Medulla oblongata (tissue), 1 donor: ENCODE data around the gene UBC.
"Not testable (repeated sequence)": the region's sequence is repeated elsewhere in the genome, so short reads cannot be mapped to it uniquely, and the experiment has no call there.

ENCODE experiments used
- DNase-seq: peaks from one replicate; pipeline ENCODE4 v3.0.0-alpha.2; 2015; ENCODE audit errors: extremely low spot score

The UBC gene

DNA sequence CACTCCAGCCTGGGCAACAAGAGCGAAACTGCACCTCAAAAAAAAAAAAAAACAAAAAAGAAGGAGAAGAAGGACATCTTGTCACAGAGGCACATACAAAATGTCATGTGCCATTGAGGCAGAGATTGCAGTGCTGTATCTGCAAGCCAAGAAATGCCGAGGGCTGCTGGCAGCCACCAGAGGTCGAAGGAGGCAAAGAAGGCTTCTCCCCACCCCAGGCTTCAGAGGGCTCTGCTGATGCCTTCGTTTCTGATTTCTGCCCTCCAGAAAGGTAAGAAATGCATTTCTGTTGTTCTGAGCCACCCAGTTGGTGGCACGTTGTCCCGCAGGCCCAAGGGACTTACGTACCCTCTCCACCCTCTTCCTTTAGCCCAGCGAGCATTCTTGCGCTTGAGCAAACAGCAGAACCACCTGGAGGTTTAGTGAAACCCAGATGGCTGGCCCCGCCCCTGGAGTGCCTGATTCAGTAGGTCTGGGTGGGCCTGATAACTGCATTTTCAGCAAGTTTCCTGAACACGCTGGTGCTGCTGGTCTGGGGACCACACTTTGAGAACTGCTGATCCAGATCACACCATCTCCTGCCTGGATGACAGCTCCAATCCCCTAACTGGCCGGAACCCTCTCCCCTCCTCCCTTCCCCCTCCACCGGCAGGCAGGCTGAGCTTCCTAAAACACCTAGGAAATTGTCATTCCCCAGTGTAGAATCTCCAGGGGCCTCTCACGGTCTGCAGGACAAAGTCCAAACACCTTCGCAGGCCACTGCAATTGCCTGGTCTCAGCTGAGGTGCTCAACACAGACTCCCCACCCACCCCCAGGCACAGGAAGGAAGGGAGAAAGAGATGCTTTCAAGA is 29.6 kb downstream of the UBC start:
- no peak for DNase-seq

DNA sequence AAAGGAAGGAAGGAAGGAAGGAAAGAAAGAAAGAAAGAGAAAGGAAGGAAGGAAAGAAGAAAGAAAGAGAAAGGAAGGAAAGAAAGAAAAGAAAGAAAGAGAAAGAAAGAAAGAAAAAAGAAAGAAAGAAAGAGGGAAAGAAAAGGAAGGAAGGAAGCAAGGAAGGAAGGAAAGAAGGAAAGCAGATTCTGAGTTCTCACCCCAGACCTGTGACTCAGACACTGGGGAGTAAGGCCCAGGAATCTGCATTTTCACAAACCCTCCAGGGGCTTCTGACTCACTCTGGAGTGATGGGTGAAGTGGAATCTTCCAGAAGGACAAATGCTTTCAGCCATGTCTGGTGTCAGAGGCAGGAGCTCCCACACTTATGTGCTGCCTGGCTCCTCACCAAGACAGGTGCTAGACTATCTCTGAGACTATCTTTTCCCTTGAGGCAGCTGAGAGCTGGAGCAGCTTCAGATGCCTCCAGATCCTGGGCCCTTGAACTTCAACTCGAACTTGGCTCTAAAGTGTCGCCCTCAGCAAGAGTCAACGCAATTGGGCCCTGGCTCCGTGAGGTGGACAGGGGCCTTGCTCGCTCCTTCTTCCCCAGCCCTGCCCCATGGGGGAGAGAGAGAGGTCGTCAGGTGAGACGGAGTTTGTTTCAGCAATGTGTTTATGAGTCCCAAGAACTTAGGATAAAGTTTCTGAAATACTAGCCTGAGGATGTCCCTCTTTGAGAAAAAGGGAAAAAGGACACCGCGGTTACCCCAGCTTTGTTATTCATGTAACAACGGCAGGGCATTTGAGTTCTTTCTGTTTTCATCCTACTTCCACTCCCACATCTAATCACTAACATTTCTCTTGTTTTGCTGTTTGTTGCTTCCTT is 31.0 kb downstream of the UBC start:
- DNase-seq: no peak

DNA sequence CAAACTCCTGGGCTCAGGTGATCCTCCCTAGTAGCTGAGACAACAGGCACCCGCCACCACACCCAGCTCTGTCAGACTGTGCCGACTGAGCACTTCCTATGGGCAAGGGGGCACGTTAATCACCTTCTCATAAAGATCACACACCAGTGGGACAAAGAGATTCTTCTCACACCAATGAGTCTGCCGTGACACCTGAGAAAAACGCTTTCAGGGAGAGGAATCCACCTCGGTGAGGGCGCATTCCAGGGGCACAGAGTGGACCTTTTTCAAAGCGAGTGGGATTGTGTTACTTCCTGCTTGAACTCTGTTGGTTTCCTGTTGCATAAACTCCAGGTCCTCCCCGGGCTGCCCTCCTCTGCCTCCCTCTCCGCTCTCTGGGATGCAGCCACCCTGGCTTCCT is 33.3 kb downstream of the UBC start:
- DNase-seq: no peak

DNA sequence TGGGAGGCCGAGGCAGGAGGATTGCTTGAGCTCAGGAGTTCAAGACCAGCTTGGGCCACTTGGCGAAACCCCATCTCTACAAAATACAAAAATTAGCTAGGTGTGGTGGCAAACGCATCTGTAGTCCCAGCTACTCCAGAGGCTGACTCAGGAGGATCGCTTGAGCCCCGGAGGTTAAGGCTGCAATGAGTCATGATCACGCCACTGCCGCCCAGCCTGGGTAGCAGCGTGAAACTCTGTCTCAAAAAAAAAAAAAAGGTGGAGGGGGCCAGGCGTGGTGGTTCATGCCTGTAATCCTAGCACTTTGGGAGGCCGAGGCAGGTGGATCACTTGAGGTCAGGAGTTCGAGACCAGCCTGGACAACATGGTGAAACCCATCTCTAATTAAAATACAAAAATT is 34.1 kb downstream of the UBC start:
- not testable (repeated sequence) for DNase-seq

DNA sequence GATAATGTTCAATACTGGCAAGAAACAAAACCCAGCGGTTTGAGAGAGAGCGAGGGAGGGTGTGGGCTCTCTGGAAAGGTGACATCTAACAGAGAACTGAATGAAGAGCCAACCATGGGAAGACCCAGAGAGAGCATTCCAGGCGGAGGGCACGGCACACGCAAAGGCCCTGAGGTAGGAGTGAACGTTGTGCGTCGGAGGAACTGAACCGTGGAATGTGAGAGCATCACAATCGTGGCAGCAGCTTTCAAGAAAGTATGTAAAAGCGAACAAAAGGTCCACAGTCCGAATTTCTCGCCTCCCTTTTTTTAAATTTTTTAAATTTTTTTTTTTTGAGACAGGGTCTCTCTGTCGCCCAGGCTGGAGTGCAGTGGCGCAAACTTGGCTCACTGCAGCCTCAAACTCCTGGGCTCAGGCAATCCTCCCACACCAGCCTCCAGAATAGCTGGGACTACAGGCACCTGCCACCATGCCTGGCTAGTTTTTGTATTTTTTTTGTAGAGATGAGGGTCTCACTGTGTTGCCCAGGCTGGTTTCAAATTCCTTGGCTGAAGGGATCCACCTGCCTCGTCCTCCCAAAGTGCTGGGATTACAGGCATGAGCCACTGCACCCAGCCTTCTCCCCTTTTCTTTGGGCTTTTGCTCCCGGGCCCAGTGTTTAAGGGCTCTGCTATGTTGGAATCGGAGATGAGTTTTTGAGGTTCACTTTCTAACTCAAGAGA is 35.5 kb downstream of the UBC start:
- DNase-seq: no peak

DNA sequence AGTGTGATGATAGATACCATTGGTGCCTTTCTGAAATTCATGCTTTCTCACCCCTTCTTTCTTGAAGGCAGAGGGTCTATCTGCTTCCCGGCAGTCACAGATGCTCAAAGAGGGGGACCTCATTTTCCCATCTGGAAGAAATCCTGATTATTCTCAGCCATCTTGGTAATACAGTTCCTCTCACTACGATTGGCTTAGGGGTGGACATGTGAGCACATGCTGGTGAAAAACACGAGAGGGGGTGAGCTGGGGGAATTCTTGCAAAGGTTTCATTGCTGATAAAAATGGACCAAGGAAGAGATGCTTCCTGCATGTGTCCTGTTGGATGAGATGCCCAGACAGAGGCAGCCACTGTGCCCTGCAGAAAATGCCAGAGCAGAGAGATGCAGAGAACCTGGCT is 37.0 kb downstream of the UBC start:
- DNase-seq: no peak

DNA sequence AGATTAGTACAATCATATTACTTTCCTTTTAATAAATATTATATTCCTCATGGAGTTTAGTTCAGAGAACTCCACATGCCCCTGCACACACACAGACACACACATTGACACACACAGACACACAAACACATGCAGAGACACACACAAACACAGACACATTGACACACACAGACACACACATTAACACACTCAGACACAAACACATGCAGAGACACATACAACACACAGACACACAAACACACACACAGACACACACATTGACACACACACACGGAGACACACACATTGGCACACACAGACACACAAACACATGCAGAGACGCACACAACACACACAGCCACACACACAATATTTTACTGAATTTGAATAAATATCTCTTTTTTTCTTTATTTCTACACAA is 38.3 kb downstream of the UBC start:
- no peak for DNase-seq

DNA sequence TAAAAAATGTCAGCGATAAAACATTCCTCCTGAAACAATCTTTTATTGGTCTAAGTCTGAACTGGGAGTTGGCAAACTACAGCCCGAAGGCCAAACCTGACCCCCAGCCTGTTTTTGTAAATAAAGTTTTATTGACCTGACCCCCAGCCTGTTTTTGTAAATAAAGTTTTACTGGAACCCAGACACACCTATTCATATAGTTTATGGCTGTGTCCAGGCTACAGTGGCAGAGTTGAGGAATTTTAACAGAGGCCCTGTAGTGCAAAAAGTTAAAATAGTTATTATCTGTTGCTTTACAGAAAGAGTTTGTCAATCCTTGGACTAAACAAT is 38.7 kb downstream of the UBC start:
- no peak for DNase-seq

DNA sequence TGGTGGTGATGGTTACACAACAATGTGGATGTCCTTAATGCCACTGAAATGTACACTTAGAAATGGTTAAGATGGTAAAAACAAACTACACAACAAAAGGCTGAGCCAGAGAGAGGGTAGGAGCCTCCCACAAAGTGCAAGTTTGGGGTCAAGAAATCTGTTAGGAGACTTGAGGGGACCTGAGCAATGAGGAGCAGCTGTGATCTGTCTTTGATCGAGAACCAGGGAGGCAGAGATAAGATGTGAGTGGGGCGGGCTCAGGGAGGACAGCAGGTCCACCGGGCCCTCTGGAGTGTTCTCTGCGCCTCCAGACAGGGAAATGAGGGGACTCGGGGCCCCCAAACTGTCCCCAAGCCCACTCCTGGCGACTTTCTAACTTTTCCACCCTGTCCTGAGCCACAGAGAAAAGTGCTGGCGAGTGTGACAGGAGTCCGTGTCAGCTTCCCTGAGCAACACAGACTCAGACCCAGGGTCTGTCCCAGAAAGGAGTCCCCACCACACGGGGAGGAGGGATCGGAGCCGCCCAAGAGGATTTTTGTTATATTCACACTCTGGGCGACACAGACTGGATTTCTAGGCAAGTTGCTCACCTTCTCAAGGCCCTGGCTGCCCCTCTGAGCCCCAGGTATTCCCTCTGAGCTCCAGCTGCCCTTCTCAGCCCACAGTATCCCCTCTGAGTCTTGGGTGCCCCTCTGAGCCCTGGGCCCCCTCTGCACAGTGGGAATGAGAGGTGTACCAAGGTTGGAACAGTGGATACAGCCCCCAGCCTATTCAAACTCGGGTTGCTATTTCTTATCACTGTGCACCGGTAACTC is 39.3 kb downstream of the UBC start:
- no peak for DNase-seq

DNA sequence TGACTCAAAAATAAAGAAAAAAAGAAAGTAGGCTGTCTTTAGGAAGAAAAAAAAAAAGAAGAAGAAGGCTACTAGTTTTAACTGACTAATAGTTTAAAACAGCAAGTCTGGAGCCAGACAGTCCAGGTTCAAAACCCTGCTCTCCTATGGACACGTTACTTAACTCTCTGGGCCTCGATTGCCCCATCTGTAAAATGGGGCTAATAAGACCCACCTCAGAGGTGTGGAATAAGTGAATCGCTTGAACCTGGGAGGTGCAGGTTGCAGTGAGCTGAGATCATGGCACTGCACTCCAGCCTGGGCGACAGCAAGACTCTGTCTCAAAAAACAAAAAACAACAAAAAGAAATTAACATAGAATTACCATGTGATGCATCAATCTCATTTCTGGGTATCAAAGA is 40.3 kb downstream of the UBC start:
- DNase-seq: no peak

DNA sequence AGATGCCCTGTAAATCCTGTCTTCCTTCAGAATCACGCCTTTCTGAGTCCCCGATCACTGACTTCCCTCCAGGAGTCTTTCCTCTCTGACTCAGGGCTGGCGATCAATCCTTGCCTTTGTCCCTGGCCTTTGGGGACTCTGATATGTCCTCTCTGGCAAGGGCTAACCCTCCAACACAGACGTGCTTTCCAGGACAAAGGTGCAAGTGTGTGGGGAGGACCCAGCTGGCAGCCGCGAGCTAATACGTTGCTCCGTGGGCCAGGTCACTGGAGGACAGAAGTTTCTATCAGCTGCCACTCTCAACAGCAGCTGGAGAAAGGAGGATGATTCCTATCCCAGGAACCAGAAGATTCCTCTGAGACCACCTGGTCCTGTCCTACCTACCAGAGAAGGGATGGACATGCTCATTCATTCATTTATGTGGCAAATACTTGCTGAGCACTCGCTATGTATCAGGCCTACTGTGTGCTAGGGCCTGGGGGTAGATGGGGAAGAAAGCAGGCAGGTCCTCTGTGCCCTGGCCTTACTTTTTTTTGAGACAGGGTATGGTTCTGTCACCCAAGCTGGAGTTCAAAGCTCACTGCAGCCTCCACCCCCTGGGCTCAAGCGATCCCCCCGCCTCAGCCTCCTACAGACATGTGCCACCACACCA is 42.3 kb downstream of the UBC start:
- no peak for DNase-seq

DNA sequence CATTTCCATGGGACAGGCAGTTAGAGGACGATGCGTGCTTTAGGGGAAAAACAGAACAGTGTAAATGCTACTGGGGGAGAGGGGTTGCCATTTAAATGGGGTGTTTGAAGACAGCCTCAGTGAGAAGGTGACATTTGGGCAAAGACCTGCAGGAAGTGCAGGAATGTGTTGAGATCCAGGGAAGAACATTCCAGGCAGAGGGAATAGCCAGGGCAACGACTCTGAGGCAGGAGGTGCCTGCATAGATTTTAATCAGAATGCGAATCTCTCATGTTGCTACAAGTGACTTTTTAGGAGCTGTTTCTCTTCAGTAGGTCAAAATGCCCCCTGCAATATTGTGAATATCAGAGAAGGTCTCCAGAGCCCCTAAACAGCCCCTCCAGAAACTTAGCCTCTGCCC is 43.2 kb downstream of the UBC start:
- DNase-seq: no peak

DNA sequence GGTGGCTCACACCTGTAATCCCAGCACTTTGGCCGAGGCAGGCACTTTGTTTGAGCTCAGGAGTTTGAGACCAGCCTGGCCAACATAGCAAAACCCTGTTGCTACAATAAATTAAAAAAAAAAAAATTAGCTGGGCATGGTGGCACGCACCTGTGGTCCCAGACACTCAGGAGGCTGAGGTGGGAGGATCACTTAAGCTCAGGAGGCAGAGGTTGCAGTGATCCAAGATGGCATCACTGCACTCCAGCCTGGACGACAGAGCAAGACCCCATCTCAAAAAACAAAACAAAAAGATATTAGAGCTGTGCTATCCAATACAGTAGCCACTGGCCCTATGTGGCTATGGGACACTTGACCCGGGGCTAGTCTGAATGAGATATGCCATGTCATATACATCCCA is 43.9 kb downstream of the UBC start:
- DNase-seq: no peak

DNA sequence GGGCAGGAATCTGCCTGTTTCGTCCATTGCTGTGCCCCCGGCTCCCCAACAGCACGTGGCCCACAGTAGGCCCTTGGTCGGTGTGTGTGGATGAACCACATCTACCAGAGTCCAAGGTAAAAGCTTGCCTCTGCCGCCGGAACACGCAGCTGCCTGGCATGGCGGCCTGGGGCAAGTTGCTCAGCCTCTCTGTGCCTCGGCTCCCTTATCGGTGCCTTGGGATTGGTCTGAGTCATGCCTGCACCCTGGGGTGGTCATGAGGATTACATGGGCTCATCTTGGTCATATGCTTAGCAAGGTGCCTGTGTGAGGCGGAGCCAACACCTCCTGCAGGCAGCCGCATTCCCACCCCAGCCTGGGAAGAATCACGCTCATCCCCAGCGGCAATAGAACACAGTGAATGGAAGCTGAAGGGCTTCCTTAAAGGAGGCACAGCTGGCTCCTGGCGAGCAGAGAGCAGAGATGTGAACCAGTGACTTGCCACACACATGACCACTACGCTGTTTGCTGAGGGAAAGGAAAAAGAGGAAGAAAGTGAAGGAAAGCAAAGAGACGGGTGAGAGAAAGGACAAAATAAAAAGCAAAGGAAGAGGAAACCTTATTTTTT is 45.3 kb downstream of the UBC start:
- DNase-seq: peak; percentile 85

DNA sequence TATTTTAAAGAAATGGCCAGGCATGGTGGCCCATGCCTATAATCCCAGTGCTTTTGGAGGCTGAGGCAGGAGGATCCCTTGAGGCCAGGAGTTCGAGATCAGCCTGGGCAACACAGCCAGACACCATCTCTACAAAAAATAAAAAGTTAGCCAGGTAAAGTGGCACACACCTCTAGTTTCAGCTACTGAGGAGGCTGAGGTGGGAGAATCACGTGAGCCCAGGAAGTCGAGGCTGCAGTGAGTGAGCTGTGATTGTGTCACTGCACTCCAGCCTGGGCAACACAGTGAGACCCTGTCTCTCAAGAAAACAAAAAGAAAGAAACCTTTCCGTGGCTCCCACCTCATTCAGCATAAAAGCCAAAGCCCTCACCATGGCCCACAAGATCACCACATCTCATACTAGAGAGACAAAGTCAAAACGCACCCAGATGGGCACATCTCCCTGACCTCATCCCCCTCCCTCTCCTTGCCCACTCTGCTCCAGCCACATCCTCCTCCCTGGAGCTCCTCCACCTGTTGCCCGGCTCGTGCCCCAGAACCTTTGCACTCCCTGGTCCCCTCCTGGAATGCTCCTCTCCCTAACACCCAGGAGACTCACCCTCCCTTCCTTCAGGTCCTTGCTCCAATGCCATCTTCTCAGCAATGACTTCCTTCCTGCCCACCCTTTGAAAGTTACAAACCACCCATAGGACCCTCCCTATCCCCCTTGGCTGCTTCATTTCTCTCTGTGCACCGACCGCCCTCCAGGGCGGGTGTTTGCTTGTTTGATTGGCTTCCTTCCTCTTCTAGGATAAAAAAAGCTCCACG is 46.0 kb downstream of the UBC start:
- DNase-seq: no peak

DNA sequence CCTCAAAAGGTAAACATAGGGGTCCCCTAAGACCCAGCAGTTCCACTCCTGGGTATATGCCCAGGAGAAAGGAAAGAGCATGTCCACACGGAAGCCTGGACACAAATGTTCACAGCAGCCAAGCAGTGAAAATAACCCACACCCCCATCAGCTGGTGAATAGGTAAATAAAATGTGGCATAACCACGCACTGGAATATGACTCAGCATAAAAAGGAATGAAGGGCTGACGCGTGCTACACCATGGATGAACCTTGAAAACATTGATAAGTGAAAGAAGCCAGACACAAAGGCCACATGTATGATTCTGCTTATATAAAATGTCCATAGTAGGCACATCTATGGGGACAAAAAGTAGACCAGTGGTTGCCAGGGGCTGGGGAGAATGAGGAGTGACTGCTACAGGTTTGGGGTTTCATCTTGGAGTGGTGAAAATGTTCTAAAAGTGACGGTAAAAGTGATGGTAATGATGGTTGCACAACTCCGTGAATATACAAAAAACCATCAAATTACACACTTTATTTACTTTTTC is 47.0 kb downstream of the UBC start:
- no peak for DNase-seq

DNA sequence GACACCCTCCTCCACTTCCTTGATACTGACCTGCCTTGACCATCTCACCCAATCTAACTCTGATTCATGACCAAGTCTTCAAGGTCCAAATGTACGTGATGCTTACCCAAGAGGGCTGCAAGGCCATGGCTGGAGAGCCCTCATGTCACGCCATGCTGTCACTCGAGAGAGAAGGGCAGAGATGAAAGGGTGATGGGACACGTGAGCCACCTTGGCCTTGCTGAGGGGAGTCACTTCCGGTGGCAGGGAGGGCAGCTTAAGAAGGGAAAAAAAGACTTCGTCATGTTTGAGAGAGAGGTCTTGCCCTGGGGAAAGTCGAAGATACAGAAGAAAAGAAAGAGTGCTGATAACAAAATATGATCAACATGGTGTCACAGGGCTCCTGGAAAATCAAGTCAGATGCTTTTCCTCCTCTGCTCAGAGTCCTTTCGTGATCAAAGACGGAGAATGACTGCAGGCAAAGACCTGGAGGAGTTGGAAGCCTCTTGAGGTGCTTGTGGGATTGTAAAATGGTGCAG is 47.5 kb downstream of the UBC start:
- DNase-seq: no peak

DNA sequence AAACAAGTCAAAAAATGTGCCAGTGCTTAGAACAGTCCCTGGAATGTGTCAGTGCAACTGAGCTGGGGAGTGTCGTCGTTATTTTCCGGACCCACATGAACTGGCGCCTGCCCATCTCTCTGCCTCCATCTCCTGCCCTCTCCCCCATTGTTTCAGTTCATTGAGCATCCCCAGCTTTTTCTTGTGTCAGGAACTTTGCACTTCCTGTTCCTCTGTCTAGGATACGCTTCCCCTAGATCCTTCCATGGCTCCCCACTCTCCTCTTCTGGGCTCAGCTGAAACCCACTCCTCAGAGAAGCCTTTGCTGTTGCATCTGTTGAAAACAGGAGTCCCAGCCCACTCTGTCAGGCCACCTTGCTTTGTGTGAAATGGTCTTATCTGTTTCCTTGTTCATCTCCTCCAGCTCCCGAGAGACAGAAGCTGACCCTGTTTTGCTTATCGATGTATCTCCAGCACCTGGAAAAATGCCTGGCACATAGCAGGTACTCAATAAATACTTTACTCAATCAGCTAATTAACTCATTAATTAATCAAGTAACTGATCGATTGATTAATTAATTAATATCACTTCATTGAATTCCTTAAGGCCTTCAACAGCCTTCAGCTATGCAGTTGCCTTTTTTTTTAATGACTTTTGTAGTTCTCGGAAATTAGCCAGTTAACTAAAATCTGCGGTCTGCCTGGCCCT is 48.1 kb downstream of the UBC start:
- DNase-seq: no peak

DNA sequence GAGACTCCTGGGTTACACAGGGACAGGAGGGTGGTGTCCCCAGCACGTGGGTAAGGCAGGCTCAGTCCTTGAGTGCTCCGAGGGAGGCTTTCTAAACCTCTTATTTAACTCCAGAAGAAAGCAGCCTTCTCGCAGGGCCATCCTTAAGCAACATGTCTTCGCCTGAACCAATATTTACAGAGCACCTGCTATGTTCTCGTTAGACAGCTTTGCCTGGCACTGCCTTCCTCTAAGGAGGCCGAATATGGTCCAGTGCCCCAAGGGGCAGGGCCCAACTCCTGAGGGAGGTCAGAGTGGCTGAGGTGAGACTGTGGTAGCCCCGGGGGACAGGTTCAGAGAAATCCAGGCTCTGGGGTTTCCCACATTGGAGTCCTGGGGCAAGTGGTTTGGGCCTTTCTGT is 48.7 kb downstream of the UBC start:
- DNase-seq: no peak
